H1 (cell line): ENCODE data around the gene LRG1. TPM values are rescaled to one million over a fixed set of nuclear protein-coding genes. Genes with fewer than 3 reads are reported as not detected.

Experiments
- ASH2L ChIP-seq: fragments of 200-600, 300-600 bp; sonication (generic); IDR thresholded peaks from one replicate; pipeline ENCODE4 v1.7.1; 2017; ENCODE audit warnings: low read length
- BACH1 ChIP-seq: IDR thresholded peaks from 2 replicates; pipeline ENCODE4 v1.6.1; 2012; ENCODE audit warnings: low read length, improper control_type of control experiment
- CHD2 ChIP-seq: IDR thresholded peaks from 2 replicates; pipeline ENCODE4 v1.6.1; 2012; ENCODE audit warnings: low read length, improper control_type of control experiment
- HDAC2 ChIP-seq, 2 experiments: fragments of 300-600 bp in 1 of 2; sonication (generic) in 1 of 2; IDR thresholded peaks; 2 replicates each; pipeline ENCODE4 v1.6.1; 2011 to 2012; ENCODE audit warnings: low read depth in 2 of 2, low read length in 2 of 2, mild to moderate bottlenecking in 2 of 2, moderate library complexity in 2 of 2, borderline replicate concordance in 1 of 2, inconsistent platforms in 1 of 2
- KDM5A ChIP-seq: fragments of 200-600 bp; IDR thresholded peaks from 2 replicates; pipeline ENCODE4 v1.7.1; 2012; ENCODE audit warnings: mild to moderate bottlenecking, low read length, inconsistent platforms, mixed read lengths
- RBBP5 ChIP-seq: IDR thresholded peaks from 2 replicates; pipeline ENCODE4 v1.7.1; 2012; ENCODE audit warnings: low read depth, mild to moderate bottlenecking, inconsistent platforms, low read length, moderate library complexity, borderline replicate concordance
- SAP30 ChIP-seq: fragments of 300-600 bp; sonication (generic); IDR thresholded peaks from 2 replicates; pipeline ENCODE4 v1.7.1; 2012; ENCODE audit warnings: low read length, moderate library complexity, mild to moderate bottlenecking, inconsistent platforms; ENCODE audit not compliant: insufficient read depth, insufficient replicate concordance
- SP4 ChIP-seq: IDR thresholded peaks from 2 replicates; pipeline ENCODE4 v1.6.1; 2012; ENCODE audit warnings: low read length, inconsistent platforms
- SRF ChIP-seq: IDR thresholded peaks from 2 replicates; pipeline ENCODE4 v1.6.1; 2011; ENCODE audit warnings: mild to moderate bottlenecking, low read depth, low read length, moderate library complexity
- TAF1 ChIP-seq: IDR thresholded peaks from 2 replicates; pipeline ENCODE4 v1.6.1; 2011; ENCODE audit warnings: mild to moderate bottlenecking, low read depth, low read length
- polyA plus RNA-seq, 7 experiments: library from polyadenylated mRNA; depleted of rRNA in 3 of 7; stranded (reverse) in 5 of 7; unstranded in 2 of 7; fragments of >200 nt in 5 of 7; fragments of 200-250 nt in 2 of 7; gene quantifications; 1 replicate in 5 of 7; 2 replicates in 1 of 7; 4 replicates in 1 of 7; pipeline versions ENCODE4 v1.2.1 to v1.2.3, GENCODE V29; 2011 to 2013; ENCODE audit warnings: missing spikeins in 2 of 7, mixed read lengths in 2 of 7
- total RNA-seq: library from RNA; stranded (reverse); fragmentation: NEBNext Ultra II Directional; extraction: Animal tissue kit (Norgen Biotek cat#: 25700); gene quantifications from 2 replicates; pipeline ENCODE4 v1.2.1, GENCODE V29; 2021
- TF ChIP-seq, protein P1 (sequence below): fragments of 300-600 bp; sonication (generic); IDR thresholded peaks from 2 replicates; pipeline ENCODE4 v1.7.1; 2012; ENCODE audit warnings: low read length, moderate library complexity, mild to moderate bottlenecking, inconsistent platforms; ENCODE audit not compliant: insufficient replicate concordance

The LRG1 gene
- total and polyA plus RNA-seq, 2 of the 8 experiments (the other 6 are each of a cell fraction or from before 2014, with no cell fraction given): 0.48 to 0.79 TPM

DNA sequence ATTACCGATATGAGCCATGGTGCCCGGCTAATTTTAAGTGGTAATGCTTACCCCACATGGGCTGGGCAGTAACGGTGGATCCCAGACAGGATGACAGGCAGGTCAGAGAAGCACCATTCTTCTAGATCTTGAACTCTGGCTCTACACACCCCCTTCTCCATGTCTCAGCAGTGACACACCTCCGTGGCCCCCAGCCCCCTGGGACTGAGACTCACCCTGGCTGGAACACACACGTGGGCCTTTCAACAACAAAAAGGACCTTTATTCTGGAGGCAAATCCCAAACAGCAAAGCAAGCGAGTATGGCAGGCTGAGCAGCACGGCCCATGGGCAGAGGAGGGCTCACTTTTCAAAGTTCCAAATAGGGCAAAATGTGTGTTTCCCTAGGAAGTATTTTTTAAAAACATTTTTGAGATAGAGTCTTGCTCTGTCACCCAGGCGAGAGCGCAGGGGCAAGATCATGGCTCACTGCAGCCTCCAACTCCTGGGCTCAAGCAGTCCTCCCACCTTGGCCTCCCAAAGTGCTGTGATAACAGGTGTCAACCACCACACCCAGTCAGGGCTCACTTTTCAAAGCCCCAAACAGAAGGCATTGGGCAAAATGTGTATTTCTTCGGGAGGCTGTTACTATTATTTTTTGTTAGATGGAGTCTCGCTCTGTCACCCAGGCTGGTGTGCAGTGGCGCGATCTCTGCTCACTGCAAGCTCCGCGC lies 17.4 kb downstream of the LRG1 start (continued):
- TF ChIP-seq, protein P1, sequence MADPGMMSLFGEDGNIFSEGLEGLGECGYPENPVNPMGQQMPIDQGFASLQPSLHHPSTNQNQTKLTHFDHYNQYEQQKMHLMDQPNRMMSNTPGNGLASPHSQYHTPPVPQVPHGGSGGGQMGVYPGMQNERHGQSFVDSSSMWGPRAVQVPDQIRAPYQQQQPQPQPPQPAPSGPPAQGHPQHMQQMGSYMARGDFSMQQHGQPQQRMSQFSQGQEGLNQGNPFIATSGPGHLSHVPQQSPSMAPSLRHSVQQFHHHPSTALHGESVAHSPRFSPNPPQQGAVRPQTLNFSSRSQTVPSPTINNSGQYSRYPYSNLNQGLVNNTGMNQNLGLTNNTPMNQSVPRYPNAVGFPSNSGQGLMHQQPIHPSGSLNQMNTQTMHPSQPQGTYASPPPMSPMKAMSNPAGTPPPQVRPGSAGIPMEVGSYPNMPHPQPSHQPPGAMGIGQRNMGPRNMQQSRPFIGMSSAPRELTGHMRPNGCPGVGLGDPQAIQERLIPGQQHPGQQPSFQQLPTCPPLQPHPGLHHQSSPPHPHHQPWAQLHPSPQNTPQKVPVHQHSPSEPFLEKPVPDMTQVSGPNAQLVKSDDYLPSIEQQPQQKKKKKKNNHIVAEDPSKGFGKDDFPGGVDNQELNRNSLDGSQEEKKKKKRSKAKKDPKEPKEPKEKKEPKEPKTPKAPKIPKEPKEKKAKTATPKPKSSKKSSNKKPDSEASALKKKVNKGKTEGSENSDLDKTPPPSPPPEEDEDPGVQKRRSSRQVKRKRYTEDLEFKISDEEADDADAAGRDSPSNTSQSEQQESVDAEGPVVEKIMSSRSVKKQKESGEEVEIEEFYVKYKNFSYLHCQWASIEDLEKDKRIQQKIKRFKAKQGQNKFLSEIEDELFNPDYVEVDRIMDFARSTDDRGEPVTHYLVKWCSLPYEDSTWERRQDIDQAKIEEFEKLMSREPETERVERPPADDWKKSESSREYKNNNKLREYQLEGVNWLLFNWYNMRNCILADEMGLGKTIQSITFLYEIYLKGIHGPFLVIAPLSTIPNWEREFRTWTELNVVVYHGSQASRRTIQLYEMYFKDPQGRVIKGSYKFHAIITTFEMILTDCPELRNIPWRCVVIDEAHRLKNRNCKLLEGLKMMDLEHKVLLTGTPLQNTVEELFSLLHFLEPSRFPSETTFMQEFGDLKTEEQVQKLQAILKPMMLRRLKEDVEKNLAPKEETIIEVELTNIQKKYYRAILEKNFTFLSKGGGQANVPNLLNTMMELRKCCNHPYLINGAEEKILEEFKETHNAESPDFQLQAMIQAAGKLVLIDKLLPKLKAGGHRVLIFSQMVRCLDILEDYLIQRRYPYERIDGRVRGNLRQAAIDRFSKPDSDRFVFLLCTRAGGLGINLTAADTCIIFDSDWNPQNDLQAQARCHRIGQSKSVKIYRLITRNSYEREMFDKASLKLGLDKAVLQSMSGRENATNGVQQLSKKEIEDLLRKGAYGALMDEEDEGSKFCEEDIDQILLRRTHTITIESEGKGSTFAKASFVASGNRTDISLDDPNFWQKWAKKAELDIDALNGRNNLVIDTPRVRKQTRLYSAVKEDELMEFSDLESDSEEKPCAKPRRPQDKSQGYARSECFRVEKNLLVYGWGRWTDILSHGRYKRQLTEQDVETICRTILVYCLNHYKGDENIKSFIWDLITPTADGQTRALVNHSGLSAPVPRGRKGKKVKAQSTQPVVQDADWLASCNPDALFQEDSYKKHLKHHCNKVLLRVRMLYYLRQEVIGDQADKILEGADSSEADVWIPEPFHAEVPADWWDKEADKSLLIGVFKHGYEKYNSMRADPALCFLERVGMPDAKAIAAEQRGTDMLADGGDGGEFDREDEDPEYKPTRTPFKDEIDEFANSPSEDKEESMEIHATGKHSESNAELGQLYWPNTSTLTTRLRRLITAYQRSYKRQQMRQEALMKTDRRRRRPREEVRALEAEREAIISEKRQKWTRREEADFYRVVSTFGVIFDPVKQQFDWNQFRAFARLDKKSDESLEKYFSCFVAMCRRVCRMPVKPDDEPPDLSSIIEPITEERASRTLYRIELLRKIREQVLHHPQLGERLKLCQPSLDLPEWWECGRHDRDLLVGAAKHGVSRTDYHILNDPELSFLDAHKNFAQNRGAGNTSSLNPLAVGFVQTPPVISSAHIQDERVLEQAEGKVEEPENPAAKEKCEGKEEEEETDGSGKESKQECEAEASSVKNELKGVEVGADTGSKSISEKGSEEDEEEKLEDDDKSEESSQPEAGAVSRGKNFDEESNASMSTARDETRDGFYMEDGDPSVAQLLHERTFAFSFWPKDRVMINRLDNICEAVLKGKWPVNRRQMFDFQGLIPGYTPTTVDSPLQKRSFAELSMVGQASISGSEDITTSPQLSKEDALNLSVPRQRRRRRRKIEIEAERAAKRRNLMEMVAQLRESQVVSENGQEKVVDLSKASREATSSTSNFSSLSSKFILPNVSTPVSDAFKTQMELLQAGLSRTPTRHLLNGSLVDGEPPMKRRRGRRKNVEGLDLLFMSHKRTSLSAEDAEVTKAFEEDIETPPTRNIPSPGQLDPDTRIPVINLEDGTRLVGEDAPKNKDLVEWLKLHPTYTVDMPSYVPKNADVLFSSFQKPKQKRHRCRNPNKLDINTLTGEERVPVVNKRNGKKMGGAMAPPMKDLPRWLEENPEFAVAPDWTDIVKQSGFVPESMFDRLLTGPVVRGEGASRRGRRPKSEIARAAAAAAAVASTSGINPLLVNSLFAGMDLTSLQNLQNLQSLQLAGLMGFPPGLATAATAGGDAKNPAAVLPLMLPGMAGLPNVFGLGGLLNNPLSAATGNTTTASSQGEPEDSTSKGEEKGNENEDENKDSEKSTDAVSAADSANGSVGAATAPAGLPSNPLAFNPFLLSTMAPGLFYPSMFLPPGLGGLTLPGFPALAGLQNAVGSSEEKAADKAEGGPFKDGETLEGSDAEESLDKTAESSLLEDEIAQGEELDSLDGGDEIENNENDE: no peak
- no peak for TF ChIP-seq TAF1
- TF ChIP-seq KDM5A: no peak
- no peak for TF ChIP-seq BACH1
- no peak for TF ChIP-seq SRF
- no peak for TF ChIP-seq RBBP5
- TF ChIP-seq HDAC2 (IDR thresholded peaks at IDR 0.05; ENCODE audit: borderline replicate concordance in 1 of 2, low read depth in 2 of 2, low read length in 2 of 2): no peak
- TF ChIP-seq CHD2: no peak
- no peak for TF ChIP-seq SAP30
- TF ChIP-seq ASH2L: no peak
- TF ChIP-seq SP4: no peak
